ENCODE data around the gene FGF14. TPM values are rescaled to one million over a fixed set of nuclear protein-coding genes. Genes with fewer than 3 reads are reported as not detected.

Gene FGF14
- total and polyA plus RNA-seq, 2 donors (not counting 3 experiments of a cell fraction or from before 2014, with no cell fraction given): not detected

- H3K4me2 ChIP-seq (ENCODE audit: insufficient read depth, low read length): no peak overlapping the region
- no peaks in the 10 kb centered on the region for H3K9me3 ChIP-seq (replicated peaks; ENCODE audit: control insufficient read depth, insufficient read depth, low read length)
- H3K27ac ChIP-seq (ENCODE audit: insufficient read depth, low read depth, low read length): no peak overlapping the region
- ChIA-PET POLR2A (no interaction called here), CTCF (no interaction called here)
- H3K9me1 ChIP-seq (replicated peaks; ENCODE audit: control insufficient read depth, extremely low read depth, insufficient read depth, low read length): no peaks in the 10 kb centered on the region
- H3K4me3 ChIP-seq (replicated peaks in 1 of 3; ENCODE audit: insufficient read depth in 1 of 3, low read depth in 1 of 3, low read length in 3 of 3): no peak overlapping the region
- H3K4me1 ChIP-seq (ENCODE audit: control insufficient read depth, extremely low read depth, insufficient read depth, low read length): no peaks in the 10 kb centered on the region
- no peaks in the 10 kb centered on the region for H4K20me1 ChIP-seq (replicated peaks; ENCODE audit: control insufficient read depth, extremely low read depth, insufficient read depth, low read length)
- no peak for TF ChIP-seq POLR2A (IDR thresholded peaks at IDR 0.05; ENCODE audit: low read depth, low read length)
- no peak for TF ChIP-seq FOS (IDR thresholded peaks at IDR 0.05; ENCODE audit: borderline replicate concordance, insufficient read depth, low read length)
- no peak for TF ChIP-seq EZH2 (IDR thresholded peaks at IDR 0.05; ENCODE audit: borderline replicate concordance, low read depth, low read length, severe bottlenecking)
- TF ChIP-seq MYC (IDR thresholded peaks at IDR 0.05; ENCODE audit: low read depth, low read length): no peak
- no peak for TF ChIP-seq GATA2 (IDR thresholded peaks at IDR 0.05; ENCODE audit: insufficient read depth, insufficient read length, low read depth, low read length)
- TF ChIP-seq JUN (IDR thresholded peaks at IDR 0.05; ENCODE audit: borderline replicate concordance, insufficient read depth, insufficient read length, low read depth): no peak
- TF ChIP-seq POLR2AphosphoS5 (IDR thresholded peaks at IDR 0.05; ENCODE audit: insufficient read depth, low read depth, low read length): no peak
- no peak for TF ChIP-seq CTCF (IDR thresholded peaks at IDR 0.05; ENCODE audit: extremely low read depth in 1 of 2, insufficient read depth in 1 of 2, low read depth in 1 of 2, low read length in 2 of 2)
- TF ChIP-seq MAX (IDR thresholded peaks at IDR 0.05; ENCODE audit: insufficient read depth, insufficient read length): no peak
- H3K36me3 ChIP-seq (ENCODE audit: control insufficient read depth in 2 of 2, extremely low read depth in 1 of 2, insufficient read depth in 2 of 2, low read length in 2 of 2): no peaks in the 10 kb centered on the region
- dilution Hi-C loops (cut with MboI; ENCODE audit: extremely low pct_ligation_motif_present, low sequenced_read_pairs) (no loop called here), intact Hi-C loops (cut with micrococcal nuclease) (no loop called here)
- H3K9ac ChIP-seq (replicated peaks; ENCODE audit: extremely low read depth, insufficient read depth, low read length): no peak overlapping the region
- no TSS peak for BruUV-seq (replicated peaks)
- no peaks in the 10 kb centered on the region for H3K79me2 ChIP-seq (ENCODE audit: control insufficient read depth, insufficient read depth, low read length)
- H3K27me3 ChIP-seq (ENCODE audit: control insufficient read depth in 2 of 2, insufficient read depth in 2 of 2, low read length in 2 of 2): no peaks in the 10 kb centered on the region
- no peak overlapping the region for H2AFZ ChIP-seq (ENCODE audit: low read depth, low read length)
- DNase-seq (ENCODE audit: low read depth, low spot score) (no peak), FAIRE-seq (no peak)
These were observed 90.4 kb downstream of the FGF14 start for GRCh38 chr13:102311419-102311796.
